Measurements from ENCODE around the gene PDE3A.
"Not testable (repeated sequence)": the region's sequence is repeated elsewhere in the genome, so short reads cannot be mapped to it uniquely, and the experiment has no call there.

Gene PDE3A

GRCh38 chr12:20374795-20375194 lies 6.5 kb downstream of the PDE3A start:
- no peak for DNase-seq (ENCODE audit: low read depth in 3 of 3)

GRCh38 chr12:20375560-20375959 lies 7.2 kb downstream of the PDE3A start:
- no peak for DNase-seq (ENCODE audit: low read depth in 3 of 3)

- DNase-seq (ENCODE audit: low read depth in 3 of 3) = no peak
Observed at GRCh38 chr12:20376984-20377383, 8.6 kb downstream of the PDE3A start.

GRCh38 chr12:20377750-20378149 lies 9.4 kb downstream of the PDE3A start:
- DNase-seq (ENCODE audit: low read depth in 3 of 3) = no peak

GRCh38 chr12:20382117-20382516 lies 13.8 kb downstream of the PDE3A start:
- DNase-seq (ENCODE audit: low read depth in 3 of 3) = no peak

- DNase-seq (ENCODE audit: low read depth in 3 of 3) = no peak
Observed at GRCh38 chr12:20383612-20384011, 15.3 kb downstream of the PDE3A start.

- not testable (repeated sequence) for DNase-seq (ENCODE audit: low read depth in 3 of 3)
Observed at GRCh38 chr12:20384836-20385235, 16.5 kb downstream of the PDE3A start.

- DNase-seq (ENCODE audit: low read depth in 3 of 3) = no peak
Observed at GRCh38 chr12:20390846-20391245, 22.5 kb downstream of the PDE3A start.

GRCh38 chr12:20392339-20392738 lies 24.0 kb downstream of the PDE3A start:
- no peak for DNase-seq (ENCODE audit: low read depth in 3 of 3)

GRCh38 chr12:20393707-20394106 lies 25.4 kb downstream of the PDE3A start:
- DNase-seq (ENCODE audit: low read depth in 3 of 3) = no peak

- DNase-seq (ENCODE audit: low read depth in 3 of 3) = no peak
Observed at GRCh38 chr12:20395791-20396550, 27.6 kb downstream of the PDE3A start.

- DNase-seq (ENCODE audit: low read depth in 3 of 3) = no peak
Observed at GRCh38 chr12:20398686-20399085, 30.3 kb downstream of the PDE3A start.

GRCh38 chr12:20400003-20400402 lies 31.7 kb downstream of the PDE3A start:
- DNase-seq (ENCODE audit: low read depth in 3 of 3) = no peak

GRCh38 chr12:20403230-20403629 lies 34.9 kb downstream of the PDE3A start:
- no peak for DNase-seq (ENCODE audit: low read depth in 3 of 3)

GRCh38 chr12:20404576-20405346 lies 36.4 kb downstream of the PDE3A start:
- no peak for DNase-seq (ENCODE audit: low read depth in 3 of 3)

GRCh38 chr12:20409607-20410377 lies 41.5 kb downstream of the PDE3A start:
- no peak for DNase-seq (ENCODE audit: low read depth in 3 of 3)

GRCh38 chr12:20410734-20411133 lies 42.4 kb downstream of the PDE3A start:
- DNase-seq (ENCODE audit: low read depth in 3 of 3) = no peak

- DNase-seq (ENCODE audit: low read depth in 3 of 3) = no peak
Observed at GRCh38 chr12:20411345-20411744, 43.0 kb downstream of the PDE3A start.

GRCh38 chr12:20415028-20415427 lies 46.7 kb downstream of the PDE3A start:
- no peak for DNase-seq (ENCODE audit: low read depth in 3 of 3)

- DNase-seq (ENCODE audit: low read depth in 3 of 3) = no peak
Observed at GRCh38 chr12:20415641-20416040, 47.3 kb downstream of the PDE3A start.

GRCh38 chr12:20420557-20420956 lies 52.2 kb downstream of the PDE3A start:
- no peak for DNase-seq (ENCODE audit: low read depth in 3 of 3)

GRCh38 chr12:20421421-20421820 lies 53.1 kb downstream of the PDE3A start:
- DNase-seq (ENCODE audit: low read depth in 3 of 3) = no peak

All from stimulated activated CD4-positive, alpha-beta T cell treated with anti-CD3 and anti-CD28 coated beads, TNF-alpha, amount 100 ng/mL, for 48 hours (primary cell).